Measurements from ENCODE around the gene ADAMTS20.

GRCh38 chr12:43349863-43350262, 202.1 kb downstream of the ADAMTS20 start:
- no peak for TF ChIP-seq EZH2phosphoT487 (IDR thresholded peaks at IDR 0.05; ENCODE audit: insufficient read depth, low read depth)
- TF ChIP-seq EZH2 (IDR thresholded peaks at IDR 0.05; ENCODE audit: insufficient read depth, poor library complexity, severe bottlenecking): no peak

All from GM23248 (cell line).